ENCODE results near the gene GPRIN2. TPM values are rescaled to one million over a fixed set of nuclear protein-coding genes. Genes with fewer than 3 reads are reported as not detected.
"Not testable (repeated sequence)": the region's sequence is repeated elsewhere in the genome, so short reads cannot be mapped to it uniquely, and the experiment has no call there.

GPRIN2 gene
- total and polyA plus RNA-seq, 7 donors = 0.16 to 30.0 (median 11.6) TPM; not detected in 1

- H3K9me3 ChIP-seq; H3K4me3 ChIP-seq; H3K36me3 ChIP-seq; H3K27me3 ChIP-seq; H3K4me1 ChIP-seq; intact Hi-C loops (cut with DNase I); H3K27ac ChIP-seq: not testable (repeated sequence)
- DNase-seq = peak; percentile 74
- WGBS, 2 donors = 2 to 8% methylated on average over 4 of the region's 6 CpGs
- peak; percentile 20 to 65 (median 52) for TF ChIP-seq CTCF (IDR thresholded peaks at IDR 0.05)
Observed at GRCh38 chr10:46565591-46566332, 9.3 kb upstream of the GPRIN2 start.

GRCh38 chr10:46560952-46561351, 4.5 kb upstream of the GPRIN2 start:
- Histone ChIP-seq H3K9me3 (no peaks in the 10 kb centered on the region), H3K36me3 (no peaks in the 10 kb centered on the region), H3K4me1 (peaks cover 0 to 11% (median 11%) of the 10 kb centered on the region in 4 donors), H3K27me3 (peaks cover 16 to 37% (median 21%) of the 10 kb centered on the region in 3 donors), H3K27ac (no peak overlapping the region), H3K4me3 (no peak overlapping the region)
- DNase-seq = no peak
- WGBS, 2 donors = 61 to 93% methylated on average over 1 of the region's 1 CpG
- intact Hi-C loops (cut with DNase I) = no loop called here
- TF ChIP-seq POLR2AphosphoS5 (IDR thresholded peaks at IDR 0.05) = no peak
- TF ChIP-seq EP300 (IDR thresholded peaks at IDR 0.05) = no peak
- TF ChIP-seq CTCF (IDR thresholded peaks at IDR 0.05) = no peak
- no peak for TF ChIP-seq POLR2A (IDR thresholded peaks at IDR 0.05)

- no peaks in the 10 kb centered on the region for H3K36me3 ChIP-seq
- 84 to 85% methylated on average over 5 of the region's 5 CpGs for WGBS, 2 donors
- DNase-seq = peak; percentile 57
Observed at GRCh38 chr10:46560381-46560780, 3.9 kb upstream of the GPRIN2 start.

GRCh38 chr10:46559231-46559671, 2.8 kb upstream of the GPRIN2 start:
- Histone ChIP-seq H3K4me3 (no peak overlapping the region), H3K27me3 (peaks cover 22 to 52% (median 31%) of the 10 kb centered on the region in 3 donors), H3K36me3 (no peaks in the 10 kb centered on the region), H3K4me1 (peaks cover 0 to 13% (median 12%) of the 10 kb centered on the region in 4 donors), H3K27ac (no peak overlapping the region), H3K9me3 (no peaks in the 10 kb centered on the region)
- peak; percentile 57 for DNase-seq
- intact Hi-C loops (cut with DNase I) = no loop called here
- WGBS, 2 donors = 93 to 94% methylated on average over 5 of the region's 5 CpGs
- TF ChIP-seq POLR2AphosphoS5 (IDR thresholded peaks at IDR 0.05) (no peak), POLR2A (IDR thresholded peaks at IDR 0.05) (no peak), CTCF (IDR thresholded peaks at IDR 0.05) (no peak), EP300 (IDR thresholded peaks at IDR 0.05) (no peak)

More at GRCh38 chr10:46560381-46560780, 3.9 kb upstream of the GPRIN2 start:
- peaks cover 0 to 13% (median 12%) of the 10 kb centered on the region in 4 donors for H3K4me1 ChIP-seq
- intact Hi-C loops (cut with DNase I) = no loop called here
- no peak overlapping the region for H3K27ac ChIP-seq
- no peak for TF ChIP-seq EP300 (IDR thresholded peaks at IDR 0.05)
- no peak for TF ChIP-seq POLR2AphosphoS5 (IDR thresholded peaks at IDR 0.05)
- TF ChIP-seq POLR2A (IDR thresholded peaks at IDR 0.05) = no peak
- no peak for TF ChIP-seq CTCF (IDR thresholded peaks at IDR 0.05)
- H3K4me3 ChIP-seq = no peak overlapping the region
- no peaks in the 10 kb centered on the region for H3K9me3 ChIP-seq
- peaks cover 22 to 42% (median 27%) of the 10 kb centered on the region in 3 donors for H3K27me3 ChIP-seq
